CD14-positive monocyte (primary cell): Measurements from ENCODE around the gene D2HGDH. TPM values are rescaled to one million over a fixed set of nuclear protein-coding genes. Genes with fewer than 3 reads are reported as not detected.

Experiments
- DNase-seq, 3 donors: peaks; one replicate each; pipeline ENCODE4 v3.0.0-alpha.2; 2011 to 2022
- H2AFZ ChIP-seq: 2 replicates; pipeline ENCODE4 v1.6.0; 2012; ENCODE audit warnings: mild to moderate bottlenecking, low read depth, low read length, inconsistent platforms; ENCODE audit not compliant: insufficient read depth, poor library complexity, severe bottlenecking
- H3K27ac ChIP-seq, 2 donors: 1 replicate in 1 of 2; 2 replicates in 1 of 2; pipeline ENCODE4 v1.5.1; 2012 to 2013; ENCODE audit warnings: low read length in 2 of 2, control low read depth in 1 of 2, inconsistent platforms in 1 of 2, low read depth in 1 of 2, mild to moderate bottlenecking in 1 of 2
- H3K27me3 ChIP-seq, 2 donors: one replicate each; pipeline versions ENCODE4 v1.6.0 to v1.6.1; 2011 to 2013; ENCODE audit warnings: low read length in 2 of 2; ENCODE audit not compliant: control insufficient read depth in 2 of 2, insufficient read depth in 2 of 2
- H3K36me3 ChIP-seq, 2 donors: replicated peaks in 1 of 2; 1 replicate in 1 of 2; 2 replicates in 1 of 2; pipeline versions ENCODE4 v1.5.1 to v1.6.1; 2012 to 2013; ENCODE audit warnings: low read length in 2 of 2, control low read depth in 1 of 2, inconsistent platforms in 1 of 2, mild to moderate bottlenecking in 1 of 2; ENCODE audit not compliant: insufficient read depth in 2 of 2, control insufficient read depth in 1 of 2
- H3K4me1 ChIP-seq, 2 donors: 1 replicate in 1 of 2; 2 replicates in 1 of 2; pipeline versions ENCODE4 v1.5.1 to v1.6.1; 2012 to 2013; ENCODE audit warnings: low read length in 2 of 2, control low read depth in 1 of 2, inconsistent platforms in 1 of 2, mild to moderate bottlenecking in 1 of 2, moderate library complexity in 1 of 2; ENCODE audit not compliant: insufficient read depth in 2 of 2, control insufficient read depth in 1 of 2
- H3K4me2 ChIP-seq: replicated peaks from 2 replicates; pipeline ENCODE3; 2012; ENCODE audit warnings: low read length, moderate library complexity, mild to moderate bottlenecking; ENCODE audit not compliant: poor library complexity, severe bottlenecking; ENCODE audit errors: extremely low read depth
- H3K4me3 ChIP-seq, 3 experiments: fragments of 200-600 bp in 1 of 3; sonication (generic) in 1 of 3; replicated peaks in 1 of 3; 1 replicate in 2 of 3; 2 replicates in 1 of 3; pipeline ENCODE4 v1.5.1; 2011 to 2013; ENCODE audit warnings: low read length in 3 of 3, mild to moderate bottlenecking in 3 of 3, control low read depth in 2 of 3, low read depth in 2 of 3, inconsistent platforms in 1 of 3, moderate library complexity in 1 of 3
- H3K79me2 ChIP-seq: 2 replicates; pipeline ENCODE4 v1.6.0; 2012; ENCODE audit warnings: mild to moderate bottlenecking, control low read depth, inconsistent platforms, low read length, moderate library complexity; ENCODE audit not compliant: insufficient read depth
- H3K9ac ChIP-seq: 2 replicates; pipeline ENCODE4 v1.6.0; 2017; ENCODE audit warnings: low read length, mild to moderate bottlenecking; ENCODE audit not compliant: insufficient read depth, poor library complexity, severe bottlenecking
- H3K9me3 ChIP-seq, 2 donors: replicated peaks in 1 of 2; 1 replicate in 1 of 2; 2 replicates in 1 of 2; pipeline versions ENCODE4 v1.5.1 to v1.6.1; 2012 to 2013; ENCODE audit warnings: low read length in 2 of 2, control low read depth in 1 of 2; ENCODE audit not compliant: control insufficient read depth in 1 of 2, insufficient read depth in 1 of 2
- H4K20me1 ChIP-seq: 2 replicates; pipeline ENCODE4 v1.6.0; 2012; ENCODE audit warnings: mild to moderate bottlenecking, low read length, control low read depth, moderate library complexity; ENCODE audit not compliant: insufficient read depth
- H3K27ac Mint-ChIP-seq, 7 donors: one replicate each; pipeline ENCODE4 v1.8.0; 2020; ENCODE audit warnings: mild to moderate bottlenecking in 7 of 7, mixed read lengths in 7 of 7, moderate library complexity in 6 of 7, inconsistent platforms in 2 of 7
- H3K27me3 Mint-ChIP-seq, 3 donors: one replicate each; pipeline ENCODE4 v1.8.0; 2021 to 2022; ENCODE audit warnings: low read depth in 3 of 3, mild to moderate bottlenecking in 3 of 3, mixed read lengths in 3 of 3, moderate library complexity in 3 of 3, inconsistent platforms in 1 of 3
- H3K36me3 Mint-ChIP-seq, 2 donors: one replicate each; pipeline ENCODE4 v1.8.0; 2020; ENCODE audit warnings: mixed read lengths in 2 of 2, inconsistent platforms in 1 of 2, mild to moderate bottlenecking in 1 of 2
- H3K4me1 Mint-ChIP-seq: one replicate; pipeline ENCODE4 v1.8.0; 2020; ENCODE audit warnings: mild to moderate bottlenecking, mixed read lengths
- H3K4me3 Mint-ChIP-seq, 2 donors: one replicate each; pipeline ENCODE4 v1.8.0; 2020; ENCODE audit warnings: mild to moderate bottlenecking in 2 of 2, mixed read lengths in 2 of 2, moderate library complexity in 1 of 2
- H3K9me3 Mint-ChIP-seq, 7 donors: one replicate each; pipeline ENCODE4 v1.8.0; 2020 to 2022; ENCODE audit warnings: mixed read lengths in 7 of 7, mild to moderate bottlenecking in 6 of 7, moderate library complexity in 6 of 7, inconsistent platforms in 2 of 7
- WGBS: methylation state at CpG from one replicate; pipeline ENCODE4 v1.1.5; 2013; ENCODE audit warnings: missing lambda C conversion rate; ENCODE audit not compliant: insufficient coverage; 5-methylcytosine and 5-hydroxymethylcytosine counted together
- intact Hi-C, 2 donors: fragments of 100-400 bp; cut with micrococcal nuclease; formaldehyde crosslinking; loops; one replicate each; pipeline versions ENCODE4 v1.15.0 to v1.15.1; 2023
- polyA plus RNA-seq, 3 donors: library from polyadenylated mRNA; depleted of rRNA in 1 of 3; unstranded in 2 of 3; stranded (reverse) in 1 of 3; fragments of 300-500 nt in 2 of 3; fragments of >200 nt in 1 of 3; fragmentation: Illumina TruSeq in 2 of 3; gene quantifications; 1 replicate in 2 of 3; 2 replicates in 1 of 3; pipeline ENCODE4 v1.2.3, GENCODE V29; 2012 to 2021
- TF ChIP-seq, protein P1 (sequence below): fragments of 200-600 bp; IDR thresholded peaks from one replicate; pipeline ENCODE4 v1.8.0; 2022; ENCODE audit warnings: antibody characterized with exemption, mild to moderate bottlenecking

D2HGDH gene
- polyA plus RNA-seq, 3 donors = 1.0 to 57.1 (median 1.1) TPM

DNA sequence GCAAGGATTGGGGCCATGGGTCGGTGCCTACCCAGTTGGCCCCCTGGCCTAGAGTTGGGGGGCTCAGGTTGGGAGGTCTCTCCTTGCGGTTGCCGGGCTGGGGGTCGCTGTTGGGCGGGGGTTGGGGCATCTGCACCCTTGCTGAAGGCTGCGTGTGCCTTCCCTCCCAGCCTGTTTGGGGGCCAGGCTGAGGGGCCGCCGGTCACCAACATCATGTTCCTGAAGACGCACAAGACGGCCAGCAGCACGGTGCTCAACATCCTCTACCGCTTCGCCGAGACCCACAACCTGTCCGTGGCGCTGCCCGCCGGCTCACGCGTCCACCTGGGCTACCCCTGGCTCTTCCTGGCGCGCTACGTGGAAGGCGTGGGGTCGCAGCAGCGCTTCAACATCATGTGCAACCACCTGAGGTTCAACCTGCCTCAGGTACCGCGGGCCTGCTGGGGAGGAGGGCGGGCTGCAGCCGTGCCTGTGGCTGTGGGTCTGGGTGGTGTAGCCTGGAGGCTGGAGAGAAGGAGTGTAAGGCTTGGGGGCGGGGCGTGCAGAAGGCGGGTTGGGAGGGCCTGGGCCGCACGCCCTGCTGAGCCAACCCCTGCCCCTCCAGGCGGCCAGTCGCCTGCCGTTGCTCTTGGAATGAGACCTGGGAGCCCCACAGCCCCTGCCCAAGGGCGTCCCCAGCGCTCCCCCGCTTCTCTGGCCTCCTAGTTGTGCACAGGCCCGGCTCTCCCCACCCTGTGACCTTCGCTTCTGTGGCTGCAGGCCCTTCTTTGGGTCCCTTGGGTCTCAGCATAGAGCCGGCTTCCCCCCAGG, 67.4 kb downstream of the D2HGDH start:
- H3K4me1 Mint-ChIP-seq = peaks cover 7% of the 10 kb centered on the region
- H3K9me3 Mint-ChIP-seq = peaks cover 0 to 2% (median 0%) of the 10 kb centered on the region in 7 donors

GRCh38 chr2:241802421-241803318, 68.2 kb downstream of the D2HGDH start:
- no peak overlapping the region for H3K4me3 ChIP-seq
- peaks cover 7% of the 10 kb centered on the region for H3K4me1 Mint-ChIP-seq
- peak overlapping the region; percentile 53 for H3K4me2 ChIP-seq
- H3K9me3 ChIP-seq = no peaks in the 10 kb centered on the region
- no peak overlapping the region for H3K27ac ChIP-seq
- no peak overlapping the region for H3K9ac ChIP-seq
- H3K27ac Mint-ChIP-seq = no peak overlapping the region
- H3K79me2 ChIP-seq = no peaks in the 10 kb centered on the region
- TF ChIP-seq, protein P1, sequence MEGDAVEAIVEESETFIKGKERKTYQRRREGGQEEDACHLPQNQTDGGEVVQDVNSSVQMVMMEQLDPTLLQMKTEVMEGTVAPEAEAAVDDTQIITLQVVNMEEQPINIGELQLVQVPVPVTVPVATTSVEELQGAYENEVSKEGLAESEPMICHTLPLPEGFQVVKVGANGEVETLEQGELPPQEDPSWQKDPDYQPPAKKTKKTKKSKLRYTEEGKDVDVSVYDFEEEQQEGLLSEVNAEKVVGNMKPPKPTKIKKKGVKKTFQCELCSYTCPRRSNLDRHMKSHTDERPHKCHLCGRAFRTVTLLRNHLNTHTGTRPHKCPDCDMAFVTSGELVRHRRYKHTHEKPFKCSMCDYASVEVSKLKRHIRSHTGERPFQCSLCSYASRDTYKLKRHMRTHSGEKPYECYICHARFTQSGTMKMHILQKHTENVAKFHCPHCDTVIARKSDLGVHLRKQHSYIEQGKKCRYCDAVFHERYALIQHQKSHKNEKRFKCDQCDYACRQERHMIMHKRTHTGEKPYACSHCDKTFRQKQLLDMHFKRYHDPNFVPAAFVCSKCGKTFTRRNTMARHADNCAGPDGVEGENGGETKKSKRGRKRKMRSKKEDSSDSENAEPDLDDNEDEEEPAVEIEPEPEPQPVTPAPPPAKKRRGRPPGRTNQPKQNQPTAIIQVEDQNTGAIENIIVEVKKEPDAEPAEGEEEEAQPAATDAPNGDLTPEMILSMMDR = no peak
- peaks cover 8 to 19% of the 10 kb centered on the region in 2 donors for H3K27me3 ChIP-seq
- peaks cover 0 to 2% (median 0%) of the 10 kb centered on the region in 7 donors for H3K9me3 Mint-ChIP-seq
- no peak overlapping the region for H2AFZ ChIP-seq
- no peak overlapping the region for H3K4me3 Mint-ChIP-seq
- H3K36me3 Mint-ChIP-seq = no peaks in the 10 kb centered on the region
- WGBS = 64% methylated on average over 24 of the region's 32 CpGs
- no peaks in the 10 kb centered on the region for H3K36me3 ChIP-seq
- intact Hi-C loops = no loop called here
- DNase-seq = no peak
- no peaks in the 10 kb centered on the region for H4K20me1 ChIP-seq
- peaks cover 14 to 29% (median 17%) of the 10 kb centered on the region in 3 donors for H3K27me3 Mint-ChIP-seq
- peaks cover 13 to 19% of the 10 kb centered on the region in 2 donors for H3K4me1 ChIP-seq

More for the DNA sequence above, 67.4 kb downstream of the D2HGDH start:
- Mint-ChIP-seq H3K36me3 (no peaks in the 10 kb centered on the region), H3K4me3 (no peak overlapping the region), H3K27ac (no peak overlapping the region), H3K27me3 (peaks cover 14 to 29% (median 17%) of the 10 kb centered on the region in 3 donors)
- Histone ChIP-seq H3K79me2 (no peaks in the 10 kb centered on the region), H3K9me3 (no peaks in the 10 kb centered on the region), H4K20me1 (no peaks in the 10 kb centered on the region), H3K36me3 (no peaks in the 10 kb centered on the region), H3K9ac (no peak overlapping the region), H3K27me3 (peaks cover 8 to 19% of the 10 kb centered on the region in 2 donors), H3K4me2 (no peak overlapping the region), H3K4me3 (no peak overlapping the region), H3K27ac (no peak overlapping the region), H2AFZ (no peak overlapping the region), H3K4me1 (peaks cover 13 to 19% of the 10 kb centered on the region in 2 donors)
- DNase-seq = no peak
- WGBS = 89% methylated on average over 37 of the region's 44 CpGs
- TF ChIP-seq, protein P1 = no peak
- intact Hi-C loops = no loop called here
